Astrocyte of the spinal cord (primary cell): ENCODE results near the gene SLC10A4.

ENCODE experiments used
- DNase-seq: peaks from one replicate; pipeline ENCODE4 v3.0.0; 2011; ENCODE audit warnings: low read depth, low spot score
- H3K4me3 ChIP-seq: 2 replicates; pipeline ENCODE4 v1.5.1; 2011; ENCODE audit warnings: low read depth, mild to moderate bottlenecking, low read length, moderate library complexity
- CTCF ChIP-seq: IDR thresholded peaks from 2 replicates; pipeline ENCODE4 v1.5.1; 2012; ENCODE audit warnings: low read depth, mild to moderate bottlenecking, low read length, inconsistent platforms
- in situ Hi-C: cut with HindIII; loops from 2 replicates; pipeline ENCODE4 v1.10.0; 2017; ENCODE audit warnings: low sequenced_read_pairs

Gene SLC10A4

GRCh38 chr4:48483777-48484493 lies 792 bp downstream of the SLC10A4 start:
- TF ChIP-seq CTCF, result no peak
- H3K4me3 ChIP-seq, result no peak overlapping the region
- in situ Hi-C loops, result no loop called here
- DNase-seq, result no peak

GRCh38 chr4:48484494-48485168 lies 1.5 kb downstream of the SLC10A4 start:
- no peak overlapping the region for H3K4me3 ChIP-seq
- in situ Hi-C loops, result no loop called here
- DNase-seq, result no peak
- TF ChIP-seq CTCF, result no peak

GRCh38 chr4:48489683-48490011 lies 6.5 kb downstream of the SLC10A4 start:
- no peak for DNase-seq
- in situ Hi-C loops, result no loop called here
- no peak for TF ChIP-seq CTCF
- H3K4me3 ChIP-seq, result no peak overlapping the region

- no peak for DNase-seq
- in situ Hi-C loops, result no loop called here
- H3K4me3 ChIP-seq, result no peak within 1 kb of the TSS
- TF ChIP-seq CTCF, result no peak
These were observed 7.0 kb downstream of the SLC10A4 start, which contains the start of gene ZAR1 for GRCh38 chr4:48490012-48490679. ZAR1 (plus strand) TSS chr4:48490252; CDS start chr4:48490292, 40 bp downstream.

GRCh38 chr4:48490680-48491513 lies 7.8 kb downstream of the SLC10A4 start:
- no peak for DNase-seq
- no peak for TF ChIP-seq CTCF
- no peak overlapping the region for H3K4me3 ChIP-seq
- in situ Hi-C loops, result no loop called here

GRCh38 chr4:48491514-48492176 lies 8.5 kb downstream of the SLC10A4 start:
- TF ChIP-seq CTCF, result no peak
- no peak overlapping the region for H3K4me3 ChIP-seq
- in situ Hi-C loops, result no loop called here
- no peak for DNase-seq
